H1 (cell line): ENCODE results near the gene MRPS24.

Experiments used
- TEAD4 ChIP-seq: IDR thresholded peaks from 2 replicates; pipeline ENCODE4 v1.6.1; 2012; ENCODE audit warnings: low read depth, low read length, inconsistent platforms, mixed read lengths
- TF ChIP-seq, protein P1 (sequence below): IDR thresholded peaks from 2 replicates; pipeline ENCODE4 v1.6.1; 2012; ENCODE audit warnings: inconsistent platforms
- TF ChIP-seq, protein P2 (sequence below), 3 experiments: IDR thresholded peaks; 1 replicate in 2 of 3; 2 replicates in 1 of 3; pipeline versions ENCODE4 v1.5.1 to v1.6.1; 2011; ENCODE audit warnings: low read length in 3 of 3, mild to moderate bottlenecking in 3 of 3, inconsistent platforms in 2 of 3, low read depth in 1 of 3, moderate library complexity in 1 of 3; ENCODE audit not compliant: insufficient read depth in 1 of 3; ENCODE audit errors: control extremely low read depth in 1 of 3

DNA sequence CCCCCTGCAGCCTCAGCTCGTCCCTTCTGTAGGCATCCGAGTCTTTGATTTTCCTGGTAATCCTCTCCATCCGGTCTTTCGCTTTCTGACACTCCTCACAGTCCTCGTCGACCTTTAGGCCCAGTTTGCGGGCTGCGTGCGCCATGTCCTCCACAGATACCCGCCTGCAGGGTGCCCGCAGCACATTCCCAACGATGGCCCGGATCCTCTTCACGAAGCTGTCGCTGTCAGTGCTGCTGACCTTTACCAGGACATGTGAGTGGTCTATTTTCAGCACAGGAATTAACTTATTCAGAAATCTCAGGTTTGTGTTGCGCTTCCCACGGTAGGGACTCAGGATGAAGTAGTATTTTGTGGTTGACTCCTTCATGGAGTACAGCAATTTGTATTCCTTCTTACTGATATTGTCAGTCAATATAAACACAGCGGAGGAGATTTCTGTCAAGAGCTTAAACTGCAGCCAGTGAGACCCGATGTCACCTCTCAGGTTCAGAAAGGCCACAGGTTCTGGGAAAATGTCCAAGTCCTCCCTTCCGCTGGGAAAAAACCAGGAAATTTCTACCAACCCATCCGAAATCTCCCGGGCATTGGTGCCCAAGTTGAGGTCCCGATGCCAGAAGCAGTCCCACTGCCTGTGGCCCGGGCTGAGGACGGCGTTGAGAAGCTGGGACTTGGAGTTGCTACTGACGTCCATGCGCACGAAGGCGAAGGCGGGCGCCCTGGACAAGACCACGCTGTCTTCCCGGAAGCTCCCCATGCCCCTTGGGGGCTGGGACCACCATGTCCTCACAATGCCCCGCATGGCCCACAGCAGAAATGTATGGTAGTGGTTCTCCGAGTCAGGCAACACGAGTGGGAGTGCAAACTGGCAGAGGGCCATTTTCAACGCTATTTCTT lies 8.9 kb upstream of the MRPS24 start:
- TF ChIP-seq, protein P1, sequence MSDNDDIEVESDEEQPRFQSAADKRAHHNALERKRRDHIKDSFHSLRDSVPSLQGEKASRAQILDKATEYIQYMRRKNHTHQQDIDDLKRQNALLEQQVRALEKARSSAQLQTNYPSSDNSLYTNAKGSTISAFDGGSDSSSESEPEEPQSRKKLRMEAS = no peak
- TF ChIP-seq, protein P2, sequence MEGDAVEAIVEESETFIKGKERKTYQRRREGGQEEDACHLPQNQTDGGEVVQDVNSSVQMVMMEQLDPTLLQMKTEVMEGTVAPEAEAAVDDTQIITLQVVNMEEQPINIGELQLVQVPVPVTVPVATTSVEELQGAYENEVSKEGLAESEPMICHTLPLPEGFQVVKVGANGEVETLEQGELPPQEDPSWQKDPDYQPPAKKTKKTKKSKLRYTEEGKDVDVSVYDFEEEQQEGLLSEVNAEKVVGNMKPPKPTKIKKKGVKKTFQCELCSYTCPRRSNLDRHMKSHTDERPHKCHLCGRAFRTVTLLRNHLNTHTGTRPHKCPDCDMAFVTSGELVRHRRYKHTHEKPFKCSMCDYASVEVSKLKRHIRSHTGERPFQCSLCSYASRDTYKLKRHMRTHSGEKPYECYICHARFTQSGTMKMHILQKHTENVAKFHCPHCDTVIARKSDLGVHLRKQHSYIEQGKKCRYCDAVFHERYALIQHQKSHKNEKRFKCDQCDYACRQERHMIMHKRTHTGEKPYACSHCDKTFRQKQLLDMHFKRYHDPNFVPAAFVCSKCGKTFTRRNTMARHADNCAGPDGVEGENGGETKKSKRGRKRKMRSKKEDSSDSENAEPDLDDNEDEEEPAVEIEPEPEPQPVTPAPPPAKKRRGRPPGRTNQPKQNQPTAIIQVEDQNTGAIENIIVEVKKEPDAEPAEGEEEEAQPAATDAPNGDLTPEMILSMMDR (IDR thresholded peaks at IDR 0.05; ENCODE audit: control extremely low read depth in 1 of 3, insufficient read depth in 1 of 3, low read depth in 1 of 3, low read length in 3 of 3) = no peak
- TF ChIP-seq TEAD4 = no peak
